GM19023 (cell line): ENCODE data around the gene SETD5.

ENCODE experiments used
- ATAC-seq: cut with Tn5 transposase; IDR thresholded peaks from one replicate; pipeline ENCODE4 v1.9.1; 2021; ENCODE audit warnings: mild to moderate bottlenecking, moderate library complexity; ENCODE audit not compliant: unreplicated experiment

The SETD5 gene

GRCh38 chr3:9503283-9503682, 105.9 kb downstream of the SETD5 start:
- no peak for ATAC-seq

- no peak for ATAC-seq
Observed at GRCh38 chr3:9507586-9508578, 110.5 kb downstream of the SETD5 start.

GRCh38 chr3:9508781-9509180, 111.4 kb downstream of the SETD5 start:
- no peak for ATAC-seq

- ATAC-seq = no peak
Observed at GRCh38 chr3:9512456-9513045, 115.1 kb downstream of the SETD5 start.

GRCh38 chr3:9514306-9514705, 116.9 kb downstream of the SETD5 start:
- ATAC-seq = no peak

- ATAC-seq = no peak
Observed at GRCh38 chr3:9514956-9515355, 117.5 kb downstream of the SETD5 start.

GRCh38 chr3:9525078-9525477, 127.7 kb downstream of the SETD5 start:
- no peak for ATAC-seq
